DMS114 treated with DMSO at 0.1 percent for 48 hours (cell line): ENCODE results near the gene TMUB1.

Source experiments
- DNase-seq: peaks from one replicate; lab custom pipeline; 2025; ENCODE audit not compliant: unreplicated experiment; lab: John Stamatoyannopoulos, UW

Gene TMUB1

GRCh38 chr7:151121380-151122170 is 38.3 kb upstream of the TMUB1 start:
- no peak for DNase-seq

GRCh38 chr7:151120896-151121295 is 37.6 kb upstream of the TMUB1 start:
- DNase-seq = no peak

DNA sequence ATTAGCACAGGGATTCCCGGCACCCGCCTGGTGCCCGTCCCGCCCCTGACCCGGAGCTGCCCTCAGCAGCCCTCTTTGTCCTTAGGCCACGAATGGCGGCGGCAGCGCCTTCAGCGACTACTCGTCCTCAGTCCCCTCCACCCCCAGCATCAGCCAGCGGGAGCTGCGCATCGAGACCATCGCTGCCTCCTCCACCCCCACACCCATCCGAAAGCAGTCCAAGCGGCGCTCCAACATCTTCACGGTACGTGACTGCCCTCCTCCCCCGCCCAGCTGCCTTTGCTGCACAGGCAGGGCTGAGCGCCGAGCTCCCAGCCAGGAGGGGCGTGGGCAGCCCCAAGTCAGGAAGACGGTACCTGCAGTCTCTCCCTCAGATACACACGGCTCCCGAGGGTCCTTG is 36.6 kb upstream of the TMUB1 start:
- no peak for DNase-seq

DNA sequence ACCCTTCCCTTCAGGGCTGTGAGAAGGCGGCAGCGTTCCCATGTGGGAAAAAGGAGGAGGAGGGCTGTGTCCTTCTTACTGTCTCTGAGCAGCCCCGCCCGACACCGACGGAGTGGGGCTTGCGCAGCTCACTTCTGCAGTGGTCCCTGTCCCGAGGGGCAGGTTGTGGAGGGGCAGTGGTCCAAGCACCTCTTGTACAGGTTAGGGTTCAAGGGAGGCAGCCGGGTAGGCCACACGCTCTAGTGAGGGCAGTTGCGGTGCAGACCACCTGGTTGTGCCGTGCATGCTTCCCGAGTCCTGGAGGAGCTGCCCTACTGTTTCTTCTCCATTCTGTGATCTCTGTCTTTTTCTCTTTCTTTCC is 35.7 kb upstream of the TMUB1 start:
- DNase-seq = no peak

- DNase-seq = no peak
Measured at GRCh38 chr7:151118108-151119054, 35.1 kb upstream of the TMUB1 start.

GRCh38 chr7:151117565-151117964 is 34.3 kb upstream of the TMUB1 start:
- DNase-seq = no peak

DNA sequence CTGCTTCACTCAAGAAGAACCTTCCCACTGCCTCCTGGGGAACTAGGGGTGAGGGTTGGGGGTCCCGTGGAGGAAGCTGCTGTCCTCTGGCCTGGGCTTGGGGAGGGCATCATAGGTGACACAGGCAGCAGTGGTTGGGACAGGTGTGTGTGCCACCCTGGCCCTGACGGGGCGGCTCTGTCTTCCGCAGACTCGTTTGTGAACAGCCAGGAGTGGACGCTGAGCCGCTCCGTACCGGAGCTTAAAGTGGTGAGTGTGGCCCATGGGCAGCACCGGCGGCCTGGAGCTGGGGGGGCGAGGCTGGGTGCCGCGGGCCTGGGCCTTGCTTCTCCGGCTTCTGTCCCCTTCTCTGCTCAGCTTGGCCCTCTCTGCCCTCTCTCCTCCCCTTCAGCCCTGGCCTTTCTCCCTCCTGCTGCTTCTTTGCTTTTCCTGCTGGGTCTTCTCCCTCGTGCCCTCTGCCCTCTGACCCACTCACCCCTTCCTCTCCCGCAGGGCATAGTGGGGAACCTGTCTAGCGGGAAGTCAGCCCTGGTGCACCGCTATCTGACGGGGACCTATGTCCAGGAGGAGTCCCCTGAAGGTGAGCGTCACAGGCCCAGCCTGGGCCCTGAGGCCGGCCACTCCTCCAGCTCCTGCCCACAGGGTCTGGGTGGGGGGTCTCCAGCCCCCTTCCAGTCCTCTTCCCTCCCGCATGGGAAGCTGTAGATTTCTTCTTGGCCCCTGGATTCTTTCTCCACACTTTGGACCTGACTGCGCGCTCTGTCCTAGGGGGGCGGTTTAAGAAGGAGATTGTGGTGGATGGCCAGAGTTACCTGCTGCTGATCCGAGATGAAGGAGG is 33.5 kb upstream of the TMUB1 start:
- DNase-seq = no peak

- no peak for DNase-seq
Measured at GRCh38 chr7:151115836-151116418, 32.6 kb upstream of the TMUB1 start.

DNA sequence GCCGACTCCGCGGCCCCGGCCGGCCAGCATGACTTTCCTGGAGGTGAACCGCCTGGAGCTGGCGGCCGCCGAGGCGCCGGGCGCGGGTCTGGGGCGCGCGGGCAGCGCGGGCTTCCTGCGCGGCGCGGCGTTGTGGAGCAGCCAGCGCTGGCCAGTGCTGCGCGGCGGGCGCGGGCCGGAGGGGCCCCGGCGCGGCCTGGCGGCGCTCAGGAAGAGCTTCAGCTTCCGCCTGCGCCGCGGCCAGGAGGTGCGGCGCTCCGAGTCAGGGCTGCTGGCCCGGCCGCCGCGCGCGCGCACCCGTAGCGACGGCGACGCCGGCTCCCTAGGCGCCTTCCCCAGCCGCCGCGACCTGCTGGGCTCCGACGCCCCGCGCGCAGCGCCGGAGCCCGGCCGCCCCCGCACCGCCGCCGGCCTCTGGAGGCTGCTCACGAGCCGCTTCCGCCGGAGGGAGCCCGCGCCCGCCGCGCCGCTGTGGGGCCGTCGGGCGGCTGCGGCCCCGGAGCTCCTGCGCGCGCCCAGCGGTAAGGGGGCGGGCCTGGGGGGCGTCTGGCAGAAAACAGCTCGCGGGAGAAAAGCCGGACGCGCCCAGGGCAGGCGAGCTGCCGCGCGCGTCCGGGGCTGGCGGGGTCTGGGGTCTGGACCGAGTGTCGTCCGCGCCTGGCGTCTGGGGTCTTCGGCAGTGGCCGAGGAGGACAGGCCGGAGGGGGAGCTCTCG is 32.0 kb upstream of the TMUB1 start:
- no peak for DNase-seq

- no peak for DNase-seq
Measured at GRCh38 chr7:151114151-151115090, 31.1 kb upstream of the TMUB1 start.

- DNase-seq = no peak
Measured at GRCh38 chr7:151113344-151114150, 30.3 kb upstream of the TMUB1 start.

- DNase-seq = peak; percentile 17
Measured at GRCh38 chr7:151110941-151111645, 27.8 kb upstream of the TMUB1 start.

DNA sequence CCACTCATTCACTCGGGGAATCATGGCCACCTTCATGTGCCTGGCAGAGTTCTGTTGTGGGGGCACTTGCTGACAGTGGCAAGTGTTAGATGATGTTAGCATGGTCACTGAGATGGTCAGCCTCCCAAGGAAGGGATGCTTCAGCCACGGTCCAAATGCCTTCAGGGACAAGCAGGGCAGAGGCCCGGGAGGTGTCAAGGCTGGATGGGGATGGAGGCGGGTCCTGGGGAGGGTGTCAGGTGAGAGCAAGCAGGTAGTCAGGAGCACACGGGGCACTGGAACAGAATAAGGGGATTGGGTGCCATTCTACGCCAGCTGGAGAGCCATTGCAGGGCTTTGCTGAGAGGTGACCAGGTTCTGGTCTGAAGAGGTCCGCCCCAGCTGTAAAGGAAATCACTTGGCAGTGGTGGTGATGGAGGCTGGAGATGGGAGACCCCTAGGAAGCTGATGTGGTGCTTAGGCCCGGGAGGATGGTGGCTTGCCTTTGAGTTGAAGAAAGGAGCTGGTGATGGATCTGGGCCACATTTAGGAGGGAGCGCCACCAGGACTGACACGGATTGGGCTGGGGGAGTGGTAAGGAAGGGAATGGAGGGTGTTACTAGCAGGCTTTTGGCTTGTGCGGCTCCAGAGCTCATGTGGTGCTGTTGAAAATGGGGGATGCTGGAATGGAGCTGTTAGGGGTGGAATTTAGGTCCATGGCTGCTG is 27.1 kb upstream of the TMUB1 start:
- no peak for DNase-seq

DNA sequence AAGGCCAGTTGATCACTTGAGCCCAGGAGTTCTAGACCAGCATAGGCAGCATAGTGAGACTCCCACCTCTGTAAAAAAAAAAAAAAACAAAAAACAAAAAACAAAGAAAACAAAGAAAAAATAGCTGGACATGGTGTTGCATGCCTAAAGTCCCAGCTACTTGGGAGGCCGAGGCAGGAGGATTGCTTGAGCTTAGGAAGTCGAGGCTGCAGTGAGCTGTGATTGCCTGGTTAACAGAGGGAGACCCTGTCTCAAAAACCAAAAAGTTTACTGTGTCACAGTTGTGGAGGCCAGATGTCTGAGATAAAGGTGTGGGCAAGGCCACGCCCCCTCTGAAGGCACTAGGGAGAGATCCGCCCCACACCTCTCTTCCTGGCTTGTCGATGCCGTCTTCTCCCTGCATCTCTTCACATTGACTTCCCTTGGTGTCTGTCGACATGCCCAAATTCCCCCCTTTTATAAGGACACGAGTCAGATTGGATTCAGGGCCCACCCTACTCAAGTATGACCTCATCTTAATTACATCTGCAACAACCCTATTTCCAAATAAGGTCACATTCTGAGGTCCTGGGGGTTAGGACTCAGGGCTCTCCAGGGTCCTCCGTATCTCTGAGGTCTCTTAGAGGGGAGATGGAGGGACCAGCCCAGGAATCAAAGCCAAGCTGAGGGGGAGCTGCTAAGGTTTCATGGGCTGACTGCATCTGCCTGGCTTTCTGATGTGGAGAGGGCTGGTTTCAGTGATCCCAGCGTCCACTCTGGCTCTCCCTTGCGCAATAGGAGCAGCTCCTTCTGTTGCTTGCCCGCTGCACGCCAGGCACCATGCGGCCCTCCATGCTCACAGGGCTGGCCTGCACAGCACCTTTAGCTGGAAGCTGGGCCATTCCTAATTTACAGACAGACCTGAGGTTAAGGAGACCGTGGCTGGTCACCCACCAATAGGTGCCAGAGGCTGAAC is 26.1 kb upstream of the TMUB1 start:
- DNase-seq = no peak

- no peak for DNase-seq
Measured at GRCh38 chr7:151107882-151108281, 24.6 kb upstream of the TMUB1 start.
